ENCODE measurements around the gene URB1. TPM values are rescaled to one million over a fixed set of nuclear protein-coding genes. Genes with fewer than 3 reads are reported as not detected.

The URB1 gene
- total and polyA plus RNA-seq, 9 of the 15 experiments (the other 6 are each of a cell fraction or from before 2014, with no cell fraction given), result 0.97 to 53.6 (median 21.5) TPM

GRCh38 chr21:32348604-32349332 lies 44.0 kb downstream of the URB1 start (continued):
- no peak for TF ChIP-seq JUN (IDR thresholded peaks at IDR 0.05; ENCODE audit: borderline replicate concordance, low read depth, low read length)
- TF ChIP-seq JUN (CRISPR knock-in tag; IDR thresholded peaks at IDR 0.05; ENCODE audit: borderline replicate concordance), result no peak
- TF ChIP-seq, protein P1, sequence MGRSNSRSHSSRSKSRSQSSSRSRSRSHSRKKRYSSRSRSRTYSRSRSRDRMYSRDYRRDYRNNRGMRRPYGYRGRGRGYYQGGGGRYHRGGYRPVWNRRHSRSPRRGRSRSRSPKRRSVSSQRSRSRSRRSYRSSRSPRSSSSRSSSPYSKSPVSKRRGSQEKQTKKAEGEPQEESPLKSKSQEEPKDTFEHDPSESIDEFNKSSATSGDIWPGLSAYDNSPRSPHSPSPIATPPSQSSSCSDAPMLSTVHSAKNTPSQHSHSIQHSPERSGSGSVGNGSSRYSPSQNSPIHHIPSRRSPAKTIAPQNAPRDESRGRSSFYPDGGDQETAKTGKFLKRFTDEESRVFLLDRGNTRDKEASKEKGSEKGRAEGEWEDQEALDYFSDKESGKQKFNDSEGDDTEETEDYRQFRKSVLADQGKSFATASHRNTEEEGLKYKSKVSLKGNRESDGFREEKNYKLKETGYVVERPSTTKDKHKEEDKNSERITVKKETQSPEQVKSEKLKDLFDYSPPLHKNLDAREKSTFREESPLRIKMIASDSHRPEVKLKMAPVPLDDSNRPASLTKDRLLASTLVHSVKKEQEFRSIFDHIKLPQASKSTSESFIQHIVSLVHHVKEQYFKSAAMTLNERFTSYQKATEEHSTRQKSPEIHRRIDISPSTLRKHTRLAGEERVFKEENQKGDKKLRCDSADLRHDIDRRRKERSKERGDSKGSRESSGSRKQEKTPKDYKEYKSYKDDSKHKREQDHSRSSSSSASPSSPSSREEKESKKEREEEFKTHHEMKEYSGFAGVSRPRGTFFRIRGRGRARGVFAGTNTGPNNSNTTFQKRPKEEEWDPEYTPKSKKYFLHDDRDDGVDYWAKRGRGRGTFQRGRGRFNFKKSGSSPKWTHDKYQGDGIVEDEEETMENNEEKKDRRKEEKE (IDR thresholded peaks at IDR 0.05; ENCODE audit: borderline replicate concordance in 1 of 2, control insufficient read depth in 1 of 2, low read depth in 2 of 2, low read length in 1 of 2), result no peak
- TF ChIP-seq MTA2 (IDR thresholded peaks at IDR 0.05; ENCODE audit: low read depth), result no peak
- TF ChIP-seq, protein P2, sequence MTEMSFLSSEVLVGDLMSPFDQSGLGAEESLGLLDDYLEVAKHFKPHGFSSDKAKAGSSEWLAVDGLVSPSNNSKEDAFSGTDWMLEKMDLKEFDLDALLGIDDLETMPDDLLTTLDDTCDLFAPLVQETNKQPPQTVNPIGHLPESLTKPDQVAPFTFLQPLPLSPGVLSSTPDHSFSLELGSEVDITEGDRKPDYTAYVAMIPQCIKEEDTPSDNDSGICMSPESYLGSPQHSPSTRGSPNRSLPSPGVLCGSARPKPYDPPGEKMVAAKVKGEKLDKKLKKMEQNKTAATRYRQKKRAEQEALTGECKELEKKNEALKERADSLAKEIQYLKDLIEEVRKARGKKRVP (CRISPR knock-in tag; IDR thresholded peaks at IDR 0.05), result no peak

DNA sequence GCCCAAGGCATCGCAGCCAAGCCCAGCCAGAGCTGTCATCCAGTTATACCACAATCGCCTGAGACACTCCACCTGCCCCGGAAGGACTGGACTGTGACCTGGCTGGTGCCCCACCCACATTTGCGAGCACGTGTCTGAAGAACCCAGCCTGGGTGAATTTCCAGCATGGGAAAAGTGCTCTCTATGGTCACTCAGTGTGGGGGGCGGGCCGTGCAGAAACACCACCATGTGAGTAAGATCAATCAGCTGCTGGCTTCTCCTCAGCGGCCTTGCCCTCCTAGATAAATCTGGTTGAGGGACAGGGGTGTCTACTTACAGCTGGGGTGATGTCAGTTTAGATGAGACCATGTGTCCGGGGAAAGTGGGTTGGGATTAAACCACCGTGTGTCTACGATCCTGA lies 44.8 kb downstream of the URB1 start:
- BruUV-seq (replicated peaks), result no TSS peak
- ATAC-seq (no peak), DNase-seq (ENCODE audit: extremely low read depth in 1 of 4, low spot score in 3 of 4) (no peak), FAIRE-seq (no peak)
- in situ Hi-C loops (cut with MboI), result no loop called here
- WGBS (ENCODE audit: insufficient coverage, low coverage, missing lambda C conversion rate), result 96% methylated on average over 11 of the region's 11 CpGs
- Histone ChIP-seq H3K4me3 (no peak overlapping the region), H3K79me2 (ENCODE audit: control insufficient read depth, insufficient read depth, low read length) (no peaks in the 10 kb centered on the region; the same call in 2 of the 3 replicates), H3K9ac (ENCODE audit: insufficient read depth in 1 of 2, low read depth in 2 of 2, low read length in 2 of 2) (no peak overlapping the region), H3K4me2 (ENCODE audit: insufficient read depth, low read length) (no peak overlapping the region), H4K20me1 (replicated peaks; ENCODE audit: control insufficient read depth, insufficient read depth, low read length) (no peaks in the 10 kb centered on the region), H3K4me1 (replicated peaks in 1 of 2; ENCODE audit: control insufficient read depth in 2 of 2, insufficient read depth in 2 of 2, low read length in 2 of 2) (no peaks in the 10 kb centered on the region), H3K27me3 (ENCODE audit: control insufficient read depth in 2 of 2, insufficient read depth in 2 of 2, low read length in 2 of 2) (no peaks in the 10 kb centered on the region), H2AFZ (ENCODE audit: low read depth, low read length) (no peak overlapping the region), H3K27ac (ENCODE audit: extremely low read depth, low read depth, low read length) (no peak overlapping the region), H3K9me1 (ENCODE audit: control insufficient read depth, insufficient read depth, low read length) (no peaks in the 10 kb centered on the region), H3K36me3 (ENCODE audit: control insufficient read depth, insufficient read depth, low read length) (peaks cover 100% of the 10 kb centered on the region), H3K9me3 (replicated peaks; ENCODE audit: control insufficient read depth, insufficient read depth, low read depth, low read length) (no peaks in the 10 kb centered on the region; the same call in 1 of the 2 replicates)
- POLR2A ChIA-PET, result no interaction called here
- CTCF ChIA-PET (ENCODE audit: low intra/inter-chr PET ratio), result no interaction called here
- intact Hi-C loops (cut with micrococcal nuclease), result no loop called here
- TF ChIP-seq, protein P3, sequence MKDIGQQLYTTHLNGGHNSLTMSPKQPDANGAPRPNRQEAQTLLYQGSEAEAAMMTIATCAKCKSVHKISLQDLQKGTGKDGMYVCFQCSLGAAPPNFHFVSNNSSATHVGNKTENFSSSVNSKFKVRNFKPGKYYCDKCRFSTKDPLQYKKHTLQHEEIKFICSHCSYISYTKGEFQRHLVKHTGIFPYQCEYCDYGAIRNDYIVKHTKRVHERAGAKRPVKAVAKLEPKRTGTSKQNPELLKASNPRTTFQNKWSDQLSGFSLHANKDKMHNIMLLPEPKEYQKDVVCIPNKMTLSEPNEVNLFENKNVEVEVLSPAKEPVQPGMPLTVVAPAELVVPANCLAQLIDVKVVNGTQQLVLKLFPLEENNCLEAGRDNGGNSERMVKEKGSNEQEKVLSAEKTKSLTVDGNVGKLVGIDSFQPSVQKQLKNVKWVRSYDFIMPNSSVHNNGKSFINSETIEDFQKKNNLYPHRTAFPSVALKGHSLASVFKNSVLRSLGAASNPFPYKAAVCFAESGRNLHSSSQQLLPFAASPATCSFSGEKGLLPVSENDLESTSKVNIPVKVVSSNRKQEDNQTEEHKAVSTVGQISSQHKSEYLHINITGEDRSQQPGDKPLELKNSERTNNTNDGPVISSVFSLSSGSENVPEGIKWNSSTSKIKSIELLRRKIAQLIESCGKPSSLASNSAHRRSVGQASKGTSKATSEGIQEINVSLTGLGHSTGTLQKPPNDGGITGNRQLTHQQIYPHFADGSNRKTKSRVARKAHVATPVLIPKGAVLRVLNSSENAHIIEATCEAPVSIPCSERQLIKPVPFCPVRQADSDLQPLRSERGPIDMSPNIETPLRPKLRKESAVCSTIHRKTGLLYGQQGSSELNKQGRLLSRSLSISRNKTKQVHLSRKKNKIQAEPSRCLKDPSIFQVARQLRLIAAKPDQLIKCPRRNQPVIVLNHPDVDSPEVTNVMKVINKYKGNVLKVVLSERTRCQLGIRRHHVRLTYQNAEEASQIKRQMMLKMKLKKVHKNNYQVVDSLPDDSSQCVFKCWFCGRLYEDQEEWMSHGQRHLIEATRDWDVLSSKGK (CRISPR knock-in tag; IDR thresholded peaks at IDR 0.05), result no peak
- TF ChIP-seq, protein P4, sequence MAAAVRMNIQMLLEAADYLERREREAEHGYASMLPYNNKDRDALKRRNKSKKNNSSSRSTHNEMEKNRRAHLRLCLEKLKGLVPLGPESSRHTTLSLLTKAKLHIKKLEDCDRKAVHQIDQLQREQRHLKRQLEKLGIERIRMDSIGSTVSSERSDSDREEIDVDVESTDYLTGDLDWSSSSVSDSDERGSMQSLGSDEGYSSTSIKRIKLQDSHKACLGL (CRISPR knock-in tag; IDR thresholded peaks at IDR 0.05; ENCODE audit: borderline replicate concordance, poor library complexity, severe bottlenecking), result no peak
- TF ChIP-seq, protein P2 (CRISPR knock-in tag; IDR thresholded peaks at IDR 0.05), result no peak
- TF ChIP-seq ASH1L (IDR thresholded peaks at IDR 0.05; ENCODE audit: borderline replicate concordance, low read depth, partially characterized antibody), result no peak
- TF ChIP-seq KLF6 (CRISPR knock-in tag; IDR thresholded peaks at IDR 0.05; ENCODE audit: borderline replicate concordance), result no peak
